ENCODE data around the gene NEDD4L. TPM values are rescaled to one million over a fixed set of nuclear protein-coding genes. Genes with fewer than 3 reads are reported as not detected.
A peak's percentile ranks its signal among the peaks of the same experiment; 100 is the strongest.
"Not testable (repeated sequence)": the region's sequence is repeated elsewhere in the genome, so short reads cannot be mapped to it uniquely, and the experiment has no call there.

NEDD4L gene
- total RNA-seq, 1 donor from 2014 or later = 41.1 TPM

DNA sequence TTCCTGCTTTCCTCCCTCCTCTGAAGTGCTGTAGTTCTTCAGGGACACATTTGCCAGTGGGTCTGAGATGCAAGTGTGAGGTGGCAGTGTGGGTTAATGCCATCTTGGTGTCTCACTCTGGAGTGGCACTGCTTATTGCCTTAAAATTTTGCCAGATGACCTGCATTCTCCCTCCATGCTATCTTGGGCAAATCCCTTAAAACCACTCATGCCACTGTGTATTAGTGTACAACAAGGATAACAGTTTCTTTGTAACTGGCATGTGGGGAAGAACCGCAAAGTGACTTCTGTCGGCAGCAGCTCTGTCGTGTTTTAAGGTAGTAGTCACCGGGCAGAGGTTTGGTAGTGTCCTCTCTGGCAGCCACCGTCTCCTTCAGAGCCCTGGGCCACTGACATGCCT is 124.2 kb downstream of the NEDD4L start:
- H3K4me1 Mint-ChIP-seq (ENCODE audit: unreplicated experiment) = peaks cover 6% of the 10 kb centered on the region
- H3K9me3 Mint-ChIP-seq (ENCODE audit: unreplicated experiment) = no peaks in the 10 kb centered on the region
- DNase-seq (ENCODE audit: extremely low spot score, unreplicated experiment) = peak; percentile 40
- no peaks in the 10 kb centered on the region for H3K36me3 Mint-ChIP-seq (ENCODE audit: unreplicated experiment)
- H3K27me3 Mint-ChIP-seq (ENCODE audit: unreplicated experiment) = no peaks in the 10 kb centered on the region
- H3K27ac Mint-ChIP-seq (ENCODE audit: unreplicated experiment) = no peak overlapping the region
- no peak for TF ChIP-seq CTCF (IDR thresholded peaks at IDR 0.05)
- H3K4me3 Mint-ChIP-seq (ENCODE audit: unreplicated experiment) = no peak overlapping the region

DNA sequence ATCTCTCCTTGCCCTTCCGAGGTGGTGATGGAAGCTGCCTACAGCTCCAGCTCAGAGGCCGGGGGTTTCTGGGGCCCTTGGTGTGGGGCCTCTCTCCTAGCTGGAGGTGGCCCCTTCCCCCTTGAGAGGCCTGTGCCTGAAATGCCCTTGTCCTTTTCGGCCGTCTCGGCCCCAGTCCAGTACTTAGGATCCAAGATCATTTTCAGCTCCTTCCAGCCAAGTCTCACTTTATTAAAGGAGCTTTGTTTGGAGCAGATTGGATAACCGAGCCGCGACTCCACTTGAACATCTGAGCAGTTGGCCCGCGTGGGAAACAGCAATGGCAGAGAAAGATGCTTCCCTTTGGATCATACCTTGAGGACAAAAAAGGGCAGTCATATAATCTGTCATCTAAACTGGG is 125.0 kb downstream of the NEDD4L start:
- DNase-seq (ENCODE audit: extremely low spot score, unreplicated experiment) = peak; percentile 76
- no peak overlapping the region for H3K4me3 Mint-ChIP-seq (ENCODE audit: unreplicated experiment)
- TF ChIP-seq CTCF (IDR thresholded peaks at IDR 0.05) = no peak
- no peak overlapping the region for H3K27ac Mint-ChIP-seq (ENCODE audit: unreplicated experiment)
- H3K27me3 Mint-ChIP-seq (ENCODE audit: unreplicated experiment) = no peaks in the 10 kb centered on the region
- peaks cover 6% of the 10 kb centered on the region for H3K4me1 Mint-ChIP-seq (ENCODE audit: unreplicated experiment)
- H3K36me3 Mint-ChIP-seq (ENCODE audit: unreplicated experiment) = no peaks in the 10 kb centered on the region
- H3K9me3 Mint-ChIP-seq (ENCODE audit: unreplicated experiment) = no peaks in the 10 kb centered on the region

GRCh38 chr18:58169472-58169871 is 125.4 kb downstream of the NEDD4L start:
- H3K4me3 Mint-ChIP-seq (ENCODE audit: unreplicated experiment) = no peak overlapping the region
- TF ChIP-seq CTCF (IDR thresholded peaks at IDR 0.05) = no peak
- H3K9me3 Mint-ChIP-seq (ENCODE audit: unreplicated experiment) = no peaks in the 10 kb centered on the region
- peaks cover 6% of the 10 kb centered on the region for H3K4me1 Mint-ChIP-seq (ENCODE audit: unreplicated experiment)
- no peaks in the 10 kb centered on the region for H3K27me3 Mint-ChIP-seq (ENCODE audit: unreplicated experiment)
- DNase-seq (ENCODE audit: extremely low spot score, unreplicated experiment) = peak; percentile 42
- H3K27ac Mint-ChIP-seq (ENCODE audit: unreplicated experiment) = no peak overlapping the region
- H3K36me3 Mint-ChIP-seq (ENCODE audit: unreplicated experiment) = no peaks in the 10 kb centered on the region

DNA sequence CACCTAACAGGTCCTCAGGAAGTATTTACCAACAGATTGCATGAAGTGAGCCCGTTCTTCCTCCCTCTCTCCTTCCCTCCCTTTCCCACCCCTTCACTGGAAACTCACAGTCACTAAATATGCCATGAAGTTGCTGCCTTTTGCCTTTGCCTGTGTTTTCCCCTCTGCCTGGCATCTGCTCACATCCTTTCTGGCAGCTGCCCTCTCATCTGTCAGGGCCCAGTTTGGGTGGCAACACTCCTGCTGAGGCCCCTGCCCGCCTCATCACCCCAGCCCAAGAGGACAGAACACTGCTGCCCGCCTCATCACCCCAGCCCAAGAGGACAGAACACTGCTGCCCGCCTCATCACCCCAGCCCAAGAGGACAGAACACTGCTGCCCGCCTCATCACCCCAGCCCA is 126.0 kb downstream of the NEDD4L start:
- peak; percentile 53 for DNase-seq (ENCODE audit: extremely low spot score, unreplicated experiment)
- not testable (repeated sequence) for H3K27me3 Mint-ChIP-seq (ENCODE audit: unreplicated experiment); H3K4me3 Mint-ChIP-seq (ENCODE audit: unreplicated experiment); H3K36me3 Mint-ChIP-seq (ENCODE audit: unreplicated experiment); H3K9me3 Mint-ChIP-seq (ENCODE audit: unreplicated experiment); H3K27ac Mint-ChIP-seq (ENCODE audit: unreplicated experiment)
- peaks cover 10% of the 10 kb centered on the region for H3K4me1 Mint-ChIP-seq (ENCODE audit: unreplicated experiment)

DNA sequence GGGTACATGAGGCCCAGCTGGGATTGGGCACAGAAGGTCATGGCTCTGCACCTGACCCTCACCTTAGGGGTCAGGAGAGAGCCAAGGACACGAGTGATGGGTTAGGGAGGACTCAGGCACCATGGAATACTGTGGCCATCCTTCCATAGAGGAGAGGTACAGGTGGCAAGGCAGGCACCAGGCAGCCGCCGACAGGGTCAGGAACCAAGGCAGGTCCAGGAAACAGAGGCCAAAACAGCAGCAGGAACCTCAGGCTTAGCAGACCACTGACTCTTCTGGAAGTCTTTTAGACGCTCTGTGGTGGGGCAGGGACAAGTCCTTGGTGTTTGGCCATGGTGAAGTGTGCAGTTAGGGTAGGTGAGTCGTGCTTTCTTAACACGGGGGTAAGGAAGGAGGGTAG is 128.0 kb downstream of the NEDD4L start:
- Mint-ChIP-seq H3K4me1 (ENCODE audit: unreplicated experiment) (peaks cover 29% of the 10 kb centered on the region), H3K27ac (ENCODE audit: unreplicated experiment) (no peak overlapping the region), H3K4me3 (ENCODE audit: unreplicated experiment) (no peak overlapping the region), H3K27me3 (ENCODE audit: unreplicated experiment) (no peaks in the 10 kb centered on the region), H3K36me3 (ENCODE audit: unreplicated experiment) (no peaks in the 10 kb centered on the region), H3K9me3 (ENCODE audit: unreplicated experiment) (no peaks in the 10 kb centered on the region)
- TF ChIP-seq CTCF (IDR thresholded peaks at IDR 0.05) = no peak
- peak; percentile 57 for DNase-seq (ENCODE audit: extremely low spot score, unreplicated experiment)

GRCh38 chr18:58174285-58174684 is 130.3 kb downstream of the NEDD4L start:
- no peak overlapping the region for H3K27ac Mint-ChIP-seq (ENCODE audit: unreplicated experiment)

More at GRCh38 chr18:58174285-58174684, 130.3 kb downstream of the NEDD4L start:
- H3K4me1 Mint-ChIP-seq (ENCODE audit: unreplicated experiment) = peaks cover 46% of the 10 kb centered on the region
- no peaks in the 10 kb centered on the region for H3K36me3 Mint-ChIP-seq (ENCODE audit: unreplicated experiment)
- DNase-seq (ENCODE audit: extremely low spot score, unreplicated experiment) = no peak
- H3K9me3 Mint-ChIP-seq (ENCODE audit: unreplicated experiment) = no peaks in the 10 kb centered on the region
- no peak for TF ChIP-seq CTCF (IDR thresholded peaks at IDR 0.05)
- no peak overlapping the region for H3K4me3 Mint-ChIP-seq (ENCODE audit: unreplicated experiment)
- no peaks in the 10 kb centered on the region for H3K27me3 Mint-ChIP-seq (ENCODE audit: unreplicated experiment)
